AG04450 (cell line): ENCODE results near the gene INO80B. TPM values are rescaled to one million over a fixed set of nuclear protein-coding genes. Genes with fewer than 3 reads are reported as not detected.

Experiments used
- CTCF ChIA-PET: fragments of 300-600, 350-600 bp; formaldehyde crosslinking; extraction: SDS; loops from one replicate; lab custom pipeline; 2022; ENCODE audit warnings: antibody characterized with exemption, inconsistent platforms; lab: Charles Lee
- POLR2A ChIA-PET: fragments of 350-600 bp; formaldehyde crosslinking; extraction: SDS; loops from one replicate; lab custom pipeline; 2021; ENCODE audit warnings: antibody characterized with exemption, inconsistent platforms; lab: Yijun Ruan, JAX
- DNase-seq: peaks from one replicate; pipeline ENCODE4 v3.0.0-alpha.2; 2011; ENCODE audit warnings: low read depth, low spot score
- H3K27ac ChIP-seq: one replicate; pipeline ENCODE4 v1.5.1; 2012; ENCODE audit warnings: low read depth, low read length, control low read depth
- H3K27me3 ChIP-seq: one replicate; pipeline ENCODE4 v1.6.0; 2012; ENCODE audit warnings: low read length; ENCODE audit not compliant: control insufficient read depth, insufficient read depth
- H3K4me3 ChIP-seq: 2 replicates; pipeline ENCODE4 v1.5.1; 2011; ENCODE audit warnings: mild to moderate bottlenecking, low read depth, low read length, control low read depth
- H3K9me3 ChIP-seq: 2 replicates; pipeline ENCODE4 v1.5.1; 2012; ENCODE audit warnings: low read length; ENCODE audit not compliant: control insufficient read depth, insufficient read depth
- CTCF ChIP-seq: IDR thresholded peaks from 2 replicates; pipeline ENCODE4 v1.5.1; 2011; ENCODE audit warnings: low read depth, low read length, control low read depth, inconsistent platforms
- polyA plus RNA-seq: library from polyadenylated mRNA; depleted of rRNA; stranded (reverse); fragments of >200 nt; gene quantifications from 2 replicates; pipeline ENCODE4 v1.2.3, GENCODE V29; 2011

The INO80B gene
- polyA plus RNA-seq, 1 experiment = 4.8 TPM

DNA sequence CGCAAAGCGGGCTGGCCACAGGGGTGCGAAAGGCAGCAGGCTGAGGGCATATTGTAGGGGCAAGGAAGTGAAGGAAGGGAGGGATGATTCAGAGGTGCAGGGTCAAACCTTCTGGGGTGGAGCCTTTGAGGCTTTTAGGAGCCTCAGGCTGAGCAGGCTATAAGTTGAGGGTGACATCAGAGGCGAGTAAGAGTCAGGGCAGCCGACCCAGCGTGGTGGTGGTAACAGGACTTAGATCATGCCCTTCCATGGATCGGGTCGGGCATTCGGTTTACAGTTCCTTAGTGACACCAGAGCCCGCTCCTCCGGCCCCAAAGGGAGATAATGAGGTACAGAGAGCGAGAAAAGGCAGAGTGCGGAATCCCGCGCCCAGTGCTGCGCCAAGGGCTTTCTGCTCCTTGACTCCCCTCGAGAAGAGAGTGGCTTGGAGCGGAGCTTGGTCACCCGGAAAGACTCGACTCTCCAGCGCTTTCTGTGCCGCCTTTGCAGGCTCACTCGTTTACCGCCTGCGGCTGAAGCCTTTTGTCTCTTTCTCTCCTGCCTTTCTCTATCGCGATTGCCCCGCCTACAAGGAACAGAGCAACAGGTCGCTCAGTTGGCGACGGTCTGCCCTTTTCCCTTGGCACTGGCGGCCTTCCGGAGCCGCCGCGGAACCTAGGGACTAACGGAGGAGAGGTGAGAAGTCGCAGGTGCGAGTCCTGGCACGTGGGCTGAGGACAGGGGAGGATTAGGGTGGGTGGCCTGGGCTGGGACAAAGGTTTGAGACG is 43.8 kb downstream of the INO80B start:
- no peaks in the 10 kb centered on the region; the same call in 1 of the 2 replicates for H3K9me3 ChIP-seq
- H3K27me3 ChIP-seq = peaks cover 40% of the 10 kb centered on the region
- ChIA-PET CTCF (interaction anchor here (1.7 kb wide), 1 partner anchor 90 kb away, joined by 7 read pairs; no protein-coding TSS in a partner anchor), POLR2A (interaction anchor here (1.1 kb wide), 1 partner anchor 31 kb away, joined by 4 read pairs; the partner anchor contains the start of genes AUP1 and HTRA2)
- H3K4me3 ChIP-seq = peak overlapping the region; percentile 48
- DNase-seq = no peak
- TF ChIP-seq CTCF = no peak
- no peak overlapping the region for H3K27ac ChIP-seq

GRCh38 chr2:74499267-74499939 is 44.5 kb downstream of the INO80B start, which contains the start of gene LBX2:
TSS of gene LBX2 (minus strand) at chr2:74499603. CDS start at chr2:74499537, 66 bp downstream.
- H3K4me3 ChIP-seq = peak within 1 kb of the TSS; percentile 48
- no peak for DNase-seq
- TF ChIP-seq CTCF = no peak
- ChIA-PET CTCF (interaction anchor here (1.7 kb wide), 1 partner anchor 89 kb away, joined by 7 read pairs; no protein-coding TSS in a partner anchor), POLR2A (interaction anchor here (1.1 kb wide), 1 partner anchor 30 kb away, joined by 4 read pairs; the partner anchor contains the start of genes AUP1 and HTRA2)
- H3K9me3 ChIP-seq = no peaks in the 10 kb centered on the region; the same call in 1 of the 2 replicates
- no peak within 1 kb of the TSS for H3K27ac ChIP-seq
- peaks cover 40% of the 10 kb centered on the region for H3K27me3 ChIP-seq

GRCh38 chr2:74499940-74500577 is 45.2 kb downstream of the INO80B start:
- no peak for TF ChIP-seq CTCF
- CTCF ChIA-PET = interaction anchor here (1.5 to 1.7 kb wide), 2 partner anchors 77 to 89 kb away, joined by 5 to 7 read pairs; no protein-coding TSS in a partner anchor
- H3K27ac ChIP-seq = no peak overlapping the region
- H3K9me3 ChIP-seq = no peaks in the 10 kb centered on the region; the same call in 1 of the 2 replicates
- peaks cover 40% of the 10 kb centered on the region for H3K27me3 ChIP-seq
- H3K4me3 ChIP-seq = no peak overlapping the region
- DNase-seq = no peak
- POLR2A ChIA-PET = no interaction called here

GRCh38 chr2:74500578-74500946 is 45.7 kb downstream of the INO80B start:
- POLR2A ChIA-PET = no interaction called here
- no peak for DNase-seq
- CTCF ChIA-PET = interaction anchor here (1.5 to 1.7 kb wide), 2 partner anchors 77 to 88 kb away, joined by 5 to 7 read pairs; no protein-coding TSS in a partner anchor
- Histone ChIP-seq H3K27ac (no peak overlapping the region), H3K9me3 (no peaks in the 10 kb centered on the region; the same call in 1 of the 2 replicates), H3K4me3 (no peak overlapping the region), H3K27me3 (peaks cover 40% of the 10 kb centered on the region)
- TF ChIP-seq CTCF = no peak
